C4-2B (cell line): ENCODE data around the gene SLC39A6.

Source experiments
- ZFX ChIP-seq: fragments of 450-650 bp; IDR thresholded peaks from 2 replicates; pipeline ENCODE4 v1.6.1; 2017
- TF ChIP-seq, protein P1 (sequence below): fragments of 450-650 bp; conservative IDR thresholded peaks from 2 replicates; pipeline ENCODE4 v1.5.1; 2017; ENCODE audit warnings: mild to moderate bottlenecking

DNA sequence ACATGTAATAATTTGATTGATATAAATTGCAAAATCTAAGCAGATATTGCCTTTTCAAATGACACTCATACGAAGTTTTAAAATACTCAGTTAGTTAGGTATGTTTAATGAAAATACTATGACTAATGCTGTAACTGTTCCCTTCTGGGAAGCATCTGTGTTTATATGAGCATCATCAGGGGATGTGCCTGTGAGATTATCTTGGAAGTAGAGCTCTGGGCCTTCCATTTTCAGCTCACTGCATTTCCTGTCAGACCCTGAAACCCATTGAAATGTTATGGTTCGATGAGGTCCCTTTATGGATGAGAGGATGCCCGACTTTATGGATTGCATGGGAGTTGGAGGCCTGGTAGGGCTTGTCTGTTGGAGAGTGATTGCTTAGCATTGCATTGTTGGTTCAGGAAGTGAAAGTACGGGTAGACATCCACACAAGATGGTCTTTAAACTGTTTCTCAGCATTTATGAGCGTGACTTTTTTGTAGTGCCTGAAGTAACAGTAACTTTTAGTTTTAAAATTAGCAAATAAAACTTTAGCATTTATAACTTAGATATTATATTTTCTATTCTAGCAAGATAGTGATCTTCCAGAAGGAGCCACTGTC lies 29.2 kb upstream of the SLC39A6 start:
- TF ChIP-seq, protein P1, sequence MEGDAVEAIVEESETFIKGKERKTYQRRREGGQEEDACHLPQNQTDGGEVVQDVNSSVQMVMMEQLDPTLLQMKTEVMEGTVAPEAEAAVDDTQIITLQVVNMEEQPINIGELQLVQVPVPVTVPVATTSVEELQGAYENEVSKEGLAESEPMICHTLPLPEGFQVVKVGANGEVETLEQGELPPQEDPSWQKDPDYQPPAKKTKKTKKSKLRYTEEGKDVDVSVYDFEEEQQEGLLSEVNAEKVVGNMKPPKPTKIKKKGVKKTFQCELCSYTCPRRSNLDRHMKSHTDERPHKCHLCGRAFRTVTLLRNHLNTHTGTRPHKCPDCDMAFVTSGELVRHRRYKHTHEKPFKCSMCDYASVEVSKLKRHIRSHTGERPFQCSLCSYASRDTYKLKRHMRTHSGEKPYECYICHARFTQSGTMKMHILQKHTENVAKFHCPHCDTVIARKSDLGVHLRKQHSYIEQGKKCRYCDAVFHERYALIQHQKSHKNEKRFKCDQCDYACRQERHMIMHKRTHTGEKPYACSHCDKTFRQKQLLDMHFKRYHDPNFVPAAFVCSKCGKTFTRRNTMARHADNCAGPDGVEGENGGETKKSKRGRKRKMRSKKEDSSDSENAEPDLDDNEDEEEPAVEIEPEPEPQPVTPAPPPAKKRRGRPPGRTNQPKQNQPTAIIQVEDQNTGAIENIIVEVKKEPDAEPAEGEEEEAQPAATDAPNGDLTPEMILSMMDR: no peak
- TF ChIP-seq ZFX: no peak
